Caco-2 (cell line): ENCODE data around the gene P4HA3. TPM values are rescaled to one million over a fixed set of nuclear protein-coding genes. Genes with fewer than 3 reads are reported as not detected.

ENCODE experiments used
- BruUV-seq: library from RNA; stranded (reverse); fragments of 400-500 nt; replicated peaks from 2 replicates; lab custom pipeline; 2021; lab: Mats Ljungman, UMichigan
- CTCF ChIA-PET: fragments of 300-600 bp; sonication (Branson Sonifier 250); formaldehyde crosslinking; loops from one replicate; lab custom pipeline; 2022; ENCODE audit warnings: antibody characterized with exemption; lab: Charles Lee
- POLR2A ChIA-PET: fragments of 300-600 bp; sonication (Branson Sonifier 250); formaldehyde crosslinking; loops from one replicate; lab custom pipeline; 2022; ENCODE audit warnings: antibody characterized with exemption; lab: Charles Lee
- DNase-seq, 2 experiments: peaks; one replicate each; pipeline versions ENCODE4 v3.0.0 to v3.0.0-alpha.2; 2020 to 2022
- H3K27me3 ChIP-seq: replicated peaks from 2 replicates; pipeline ENCODE4 v1.6.0; 2011; ENCODE audit warnings: low read length; ENCODE audit not compliant: control insufficient read depth, insufficient read depth
- H3K36me3 ChIP-seq: 2 replicates; pipeline ENCODE4 v1.5.1; 2011; ENCODE audit warnings: low read length; ENCODE audit not compliant: control insufficient read depth, insufficient read depth
- H3K4me1 ChIP-seq: fragments of 250-450 bp; sonication (Bioruptor Pico); 2 replicates; pipeline ENCODE4 v1.5.1; 2020; ENCODE audit warnings: mild to moderate bottlenecking
- H3K4me3 ChIP-seq: 2 replicates; pipeline ENCODE4 v1.5.1; 2011; ENCODE audit warnings: low read depth, mild to moderate bottlenecking, control low read depth, low read length
- H3K9me3 ChIP-seq: fragments of 250-450 bp; sonication (Bioruptor Pico); 2 replicates; pipeline ENCODE4 v1.5.1; 2020; ENCODE audit warnings: mild to moderate bottlenecking, moderate library complexity
- H3K27ac Mint-ChIP-seq: one replicate; pipeline ENCODE4 v1.8.0; 2022; ENCODE audit warnings: mixed read lengths; ENCODE audit not compliant: unreplicated experiment
- H3K27me3 Mint-ChIP-seq: one replicate; pipeline ENCODE4 v1.8.0; 2022; ENCODE audit warnings: mixed read lengths; ENCODE audit not compliant: insufficient read depth, unreplicated experiment
- H3K36me3 Mint-ChIP-seq: one replicate; pipeline ENCODE4 v1.8.0; 2022; ENCODE audit warnings: mild to moderate bottlenecking, mixed read lengths; ENCODE audit not compliant: insufficient read depth, unreplicated experiment
- H3K4me1 Mint-ChIP-seq: one replicate; pipeline ENCODE4 v1.8.0; 2022; ENCODE audit warnings: low read depth, mixed read lengths; ENCODE audit not compliant: unreplicated experiment
- H3K4me3 Mint-ChIP-seq: one replicate; pipeline ENCODE4 v1.8.0; 2022; ENCODE audit warnings: mild to moderate bottlenecking, moderate library complexity, mixed read lengths; ENCODE audit not compliant: unreplicated experiment
- H3K9me3 Mint-ChIP-seq: one replicate; pipeline ENCODE4 v1.8.0; 2022; ENCODE audit warnings: mixed read lengths; ENCODE audit not compliant: unreplicated experiment
- CTCF ChIP-seq, 2 experiments: fragments of 200-600 bp in 1 of 2; IDR thresholded peaks; 1 replicate in 1 of 2; 2 replicates in 1 of 2; pipeline versions ENCODE4 v1.5.1 to v1.8.0; 2011 to 2022; ENCODE audit warnings: antibody characterized with exemption in 1 of 2, control low read depth in 1 of 2, inconsistent platforms in 1 of 2, low read depth in 1 of 2, low read length in 1 of 2, mild to moderate bottlenecking in 1 of 2, moderate library complexity in 1 of 2; ENCODE audit not compliant: insufficient read depth in 1 of 2, severe bottlenecking in 1 of 2, unreplicated experiment in 1 of 2
- intact Hi-C: fragments of 100-400 bp; cut with micrococcal nuclease; formaldehyde crosslinking; loops from one replicate; pipeline ENCODE4 v1.10.0; 2022; ENCODE audit not compliant: unreplicated experiment
- total RNA-seq: library from RNA; stranded (reverse); gene quantifications from 2 replicates; pipeline ENCODE4 v1.2.3, GENCODE V29; 2022

The P4HA3 gene
- total RNA-seq, 1 experiment from 2014 or later: not detected

GRCh38 chr11:74233683-74234082, 77.8 kb downstream of the P4HA3 start:
- H3K36me3 ChIP-seq: peaks cover 4% of the 10 kb centered on the region; the same call in 1 of the 2 replicates
- DNase-seq: no peak
- TF ChIP-seq CTCF (IDR thresholded peaks at IDR 0.05; ENCODE audit: insufficient read depth in 1 of 2, low read depth in 1 of 2, low read length in 1 of 2, severe bottlenecking in 1 of 2, unreplicated experiment in 1 of 2): no peak
- Mint-ChIP-seq H3K9me3 (no peaks in the 10 kb centered on the region), H3K27ac (no peak overlapping the region), H3K4me1 (no peaks in the 10 kb centered on the region), H3K4me3 (no peak overlapping the region), H3K36me3 (peaks cover 13% of the 10 kb centered on the region), H3K27me3 (no peaks in the 10 kb centered on the region)
- BruUV-seq: no TSS peak
- H3K27me3 ChIP-seq: no peaks in the 10 kb centered on the region
- intact Hi-C loops: no loop called here
- no peaks in the 10 kb centered on the region for H3K9me3 ChIP-seq
- H3K4me1 ChIP-seq: no peaks in the 10 kb centered on the region
- ChIA-PET POLR2A (no interaction called here), CTCF (no interaction called here)
- no peak overlapping the region for H3K4me3 ChIP-seq

GRCh38 chr11:74232311-74232950, 79.0 kb downstream of the P4HA3 start:
- no peak for TF ChIP-seq CTCF (IDR thresholded peaks at IDR 0.05; ENCODE audit: insufficient read depth in 1 of 2, low read depth in 1 of 2, low read length in 1 of 2, severe bottlenecking in 1 of 2, unreplicated experiment in 1 of 2)
- H3K4me1 Mint-ChIP-seq: no peaks in the 10 kb centered on the region
- DNase-seq: no peak
- Histone ChIP-seq H3K36me3 (peaks cover 3% of the 10 kb centered on the region; the same call in 1 of the 2 replicates), H3K4me3 (no peak overlapping the region), H3K4me1 (no peaks in the 10 kb centered on the region), H3K9me3 (no peaks in the 10 kb centered on the region), H3K27me3 (no peaks in the 10 kb centered on the region)
- peaks cover 6% of the 10 kb centered on the region for H3K36me3 Mint-ChIP-seq
- intact Hi-C loops: no loop called here
- H3K4me3 Mint-ChIP-seq: no peak overlapping the region
- CTCF ChIA-PET: interaction anchor here (0.7 kb wide), 2 partner anchors 32 to 89 kb away, joined by 4 to 5 read pairs; no protein-coding TSS in a partner anchor
- POLR2A ChIA-PET: no interaction called here
- BruUV-seq: no TSS peak
- no peak overlapping the region for H3K27ac Mint-ChIP-seq
- no peaks in the 10 kb centered on the region for H3K27me3 Mint-ChIP-seq
- no peaks in the 10 kb centered on the region for H3K9me3 Mint-ChIP-seq

GRCh38 chr11:74226907-74227306, 84.5 kb downstream of the P4HA3 start:
- Histone ChIP-seq H3K4me1 (no peaks in the 10 kb centered on the region), H3K36me3 (peaks cover 2% of the 10 kb centered on the region; the same call in 1 of the 2 replicates), H3K9me3 (no peaks in the 10 kb centered on the region), H3K4me3 (no peak overlapping the region), H3K27me3 (no peaks in the 10 kb centered on the region)
- peaks cover 8% of the 10 kb centered on the region for H3K36me3 Mint-ChIP-seq
- ChIA-PET CTCF (interaction anchor here (1.0 kb wide), 2 partner anchors 56 to 263 kb away, joined by 3 read pairs; partner anchors contain the start of genes C2CD3 and PPME1), POLR2A (no interaction called here)
- H3K4me1 Mint-ChIP-seq: peaks cover 9% of the 10 kb centered on the region
- no peaks in the 10 kb centered on the region for H3K27me3 Mint-ChIP-seq
- intact Hi-C loops: loop anchor here (1.0 to 5.0 kb wide), 2 partner anchors 105 to 133 kb away; no protein-coding TSS in a partner anchor
- H3K27ac Mint-ChIP-seq: no peak overlapping the region
- peak in 1 of 2 experiments; percentile 27 for TF ChIP-seq CTCF (IDR thresholded peaks at IDR 0.05; ENCODE audit: insufficient read depth in 1 of 2, low read depth in 1 of 2, low read length in 1 of 2, severe bottlenecking in 1 of 2, unreplicated experiment in 1 of 2)
- H3K4me3 Mint-ChIP-seq: no peak overlapping the region
- H3K9me3 Mint-ChIP-seq: no peaks in the 10 kb centered on the region
- BruUV-seq: no TSS peak
- peak in 1 of 2 experiments; percentile 48 for DNase-seq
